Rectal smooth muscle tissue (tissue), 1 donor: ENCODE measurements around the gene ANKHD1.
"Not testable (repeated sequence)": the region's sequence is repeated elsewhere in the genome, so short reads cannot be mapped to it uniquely, and the experiment has no call there.

Experiments
- H3K27ac ChIP-seq: one replicate; pipeline ENCODE4 v1.7.0; 2013; ENCODE audit warnings: low read depth, low read length, inconsistent platforms
- H3K27me3 ChIP-seq: one replicate; pipeline ENCODE4 v1.7.0; 2013; ENCODE audit warnings: low read length; ENCODE audit not compliant: control insufficient read depth, insufficient read depth
- H3K36me3 ChIP-seq: one replicate; pipeline ENCODE4 v1.7.0; 2013; ENCODE audit warnings: low read length; ENCODE audit not compliant: control insufficient read depth, insufficient read depth
- H3K4me1 ChIP-seq: one replicate; pipeline ENCODE4 v1.7.0; 2013; ENCODE audit warnings: low read length; ENCODE audit not compliant: control insufficient read depth, insufficient read depth
- H3K4me3 ChIP-seq: one replicate; pipeline ENCODE4 v1.7.0; 2013; ENCODE audit warnings: low read length
- H3K9ac ChIP-seq: one replicate; pipeline ENCODE4 v1.7.0; 2013; ENCODE audit warnings: low read length

The ANKHD1 gene

DNA sequence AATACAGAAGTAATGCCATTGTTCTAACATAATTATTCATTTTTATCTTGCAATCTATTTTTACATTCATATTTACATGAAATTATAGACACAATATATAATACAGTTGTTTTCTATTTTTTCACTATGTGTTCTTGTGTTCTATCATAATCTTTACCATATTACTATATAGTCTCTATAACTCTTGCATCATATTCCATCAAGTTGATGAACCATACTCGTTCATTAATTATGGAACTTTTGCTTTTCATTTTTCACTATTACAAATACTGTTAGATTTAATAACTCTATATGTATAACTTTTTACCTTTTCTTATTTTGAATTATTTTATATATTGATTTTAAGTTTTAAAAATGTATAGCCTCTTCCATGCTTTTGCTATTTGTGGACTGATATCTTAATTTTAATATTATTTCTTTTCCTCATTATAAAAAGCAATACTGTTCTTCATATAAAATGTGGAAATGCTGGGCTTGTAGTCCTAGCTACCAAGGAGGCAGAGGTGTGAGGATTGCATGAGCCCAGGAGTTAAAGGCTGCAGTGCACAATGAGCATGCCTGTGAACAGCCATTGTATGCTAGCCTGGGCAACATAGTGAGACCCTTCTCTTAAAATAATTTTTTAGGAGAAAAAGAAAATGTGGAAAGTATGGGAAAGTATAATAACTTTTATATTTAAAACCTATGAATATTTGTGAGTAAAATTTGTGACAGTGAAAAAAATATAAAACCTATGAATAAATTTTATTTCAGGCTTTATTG is 65.5 kb downstream of the ANKHD1 start:
- no peak overlapping the region for H3K4me3 ChIP-seq
- no peaks in the 10 kb centered on the region for H3K27me3 ChIP-seq
- no peaks in the 10 kb centered on the region for H3K4me1 ChIP-seq
- H3K27ac ChIP-seq, result no peak overlapping the region
- H3K36me3 ChIP-seq, result peaks cover 2% of the 10 kb centered on the region
- H3K9ac ChIP-seq, result no peak overlapping the region

DNA sequence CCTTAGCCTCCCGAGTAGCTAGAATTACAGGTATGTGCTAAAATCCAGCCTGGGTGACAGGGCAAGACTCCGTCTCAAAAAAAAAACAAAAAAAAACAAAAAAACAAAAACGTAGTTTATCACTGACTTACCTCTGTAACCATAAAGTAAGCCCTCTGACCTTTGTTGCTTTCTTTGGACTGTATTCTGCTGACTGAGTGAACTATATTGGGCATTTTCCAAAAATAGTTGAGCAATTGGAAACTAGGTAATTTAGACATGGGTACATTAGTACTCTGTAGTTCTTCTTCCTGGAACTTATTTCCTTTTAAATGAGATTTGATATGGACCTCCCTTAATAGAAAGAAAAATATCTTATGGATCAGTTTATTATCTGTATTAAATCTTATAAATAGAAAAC is 66.6 kb downstream of the ANKHD1 start:
- Histone ChIP-seq H3K9ac (no peak overlapping the region), H3K27me3 (no peaks in the 10 kb centered on the region), H3K4me1 (no peaks in the 10 kb centered on the region), H3K4me3 (no peak overlapping the region), H3K36me3 (peaks cover 3% of the 10 kb centered on the region), H3K27ac (no peak overlapping the region)

DNA sequence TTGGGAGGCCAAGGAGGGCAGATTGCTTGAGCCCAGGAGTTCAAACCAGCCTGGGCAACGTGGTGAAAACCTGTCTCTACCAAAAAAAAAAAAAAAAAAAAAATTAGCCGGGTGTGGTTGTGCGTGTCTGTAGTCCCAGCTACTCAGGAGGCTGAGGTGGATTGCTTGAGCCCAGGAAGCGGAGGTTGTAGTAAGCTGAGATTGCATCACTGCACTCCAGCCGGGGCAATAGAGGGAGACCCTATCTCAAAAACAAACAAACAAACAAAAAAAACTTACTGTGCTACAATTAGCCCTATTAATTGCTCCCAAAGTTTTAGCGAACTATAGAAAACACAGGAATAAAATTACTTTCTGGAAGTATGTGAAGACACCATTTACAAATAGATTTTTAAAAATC is 67.6 kb downstream of the ANKHD1 start:
- Histone ChIP-seq H3K9ac (no peak overlapping the region), H3K4me3 (no peak overlapping the region), H3K27ac (no peak overlapping the region), H3K4me1 (no peaks in the 10 kb centered on the region), H3K36me3 (peaks cover 3% of the 10 kb centered on the region), H3K27me3 (no peaks in the 10 kb centered on the region)

DNA sequence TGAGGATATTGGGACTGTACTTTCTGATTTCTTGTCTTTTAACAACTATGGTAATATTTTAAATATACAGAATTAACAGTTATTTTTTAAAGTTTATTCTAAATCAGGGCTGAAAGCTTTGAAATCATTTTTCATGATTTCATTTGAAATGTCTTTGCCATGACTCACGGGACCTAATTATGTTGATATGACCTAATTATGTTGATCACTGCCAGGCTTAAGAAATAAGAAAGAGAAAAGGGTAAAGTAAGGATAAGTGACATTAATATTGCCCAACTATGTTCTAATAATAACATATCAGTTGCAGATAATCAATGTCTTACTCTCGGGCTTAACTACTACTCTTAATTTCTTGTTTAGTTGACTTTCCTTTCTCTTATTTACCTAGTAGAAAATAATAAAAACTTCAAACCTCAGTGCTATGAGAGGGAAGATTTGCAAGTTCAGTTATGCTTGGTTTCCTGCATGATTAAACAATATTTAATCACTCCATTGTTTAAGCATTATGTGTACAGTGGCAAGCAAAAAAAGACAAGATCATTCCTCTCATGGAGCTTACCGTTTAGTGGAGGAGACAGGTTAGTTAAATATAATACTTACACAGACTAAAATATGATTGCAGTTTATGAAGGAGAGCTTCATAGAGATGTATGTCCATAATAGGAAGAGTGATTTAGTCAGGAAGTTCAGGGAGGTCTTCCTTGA is 78.8 kb downstream of the ANKHD1 start:
- H3K27ac ChIP-seq, result no peak overlapping the region
- H3K9ac ChIP-seq, result no peak overlapping the region
- H3K36me3 ChIP-seq, result peaks cover 5% of the 10 kb centered on the region
- no peaks in the 10 kb centered on the region for H3K4me1 ChIP-seq
- no peaks in the 10 kb centered on the region for H3K27me3 ChIP-seq
- H3K4me3 ChIP-seq, result no peak overlapping the region

DNA sequence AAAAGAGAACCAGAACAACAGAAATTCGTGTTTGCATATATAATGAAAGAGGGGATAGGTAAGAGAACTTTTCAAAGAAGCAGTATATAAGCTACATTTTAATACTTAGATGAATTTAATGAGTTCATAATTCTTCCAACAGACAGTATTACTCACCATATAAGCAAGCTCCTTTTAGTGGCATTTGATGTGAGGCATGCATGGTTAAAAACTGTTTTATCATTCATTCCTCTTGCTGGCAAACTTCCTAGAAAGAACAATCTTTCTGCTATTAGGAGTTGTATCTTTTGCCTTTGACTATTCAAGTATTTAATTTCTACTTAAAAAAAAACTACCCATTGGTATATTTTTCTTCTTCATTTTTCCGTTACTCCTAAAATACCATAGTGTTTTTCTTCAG is 80.1 kb downstream of the ANKHD1 start:
- no peak overlapping the region for H3K9ac ChIP-seq
- no peak overlapping the region for H3K4me3 ChIP-seq
- peaks cover 9% of the 10 kb centered on the region for H3K36me3 ChIP-seq
- no peak overlapping the region for H3K27ac ChIP-seq
- H3K4me1 ChIP-seq, result no peaks in the 10 kb centered on the region
- H3K27me3 ChIP-seq, result no peaks in the 10 kb centered on the region

DNA sequence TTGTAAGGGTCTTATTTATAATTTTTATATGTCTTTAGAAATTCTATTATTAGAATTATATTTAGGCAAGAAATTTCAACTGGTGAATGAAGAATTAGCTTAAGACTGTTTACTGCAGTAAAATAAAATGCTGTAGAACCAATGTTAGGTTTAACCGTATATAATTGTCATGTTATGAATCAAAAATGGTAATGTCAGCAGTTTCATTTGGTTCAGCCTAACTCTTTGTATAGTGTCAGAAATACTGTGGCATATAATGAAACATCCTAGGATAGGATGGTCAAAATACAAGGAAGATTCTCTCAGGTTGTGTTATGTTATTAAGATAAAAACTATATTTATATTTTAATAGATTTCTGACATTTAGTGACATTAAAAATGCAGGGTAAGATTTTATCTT is 81.4 kb downstream of the ANKHD1 start:
- Histone ChIP-seq H3K4me3 (no peak overlapping the region), H3K9ac (no peak overlapping the region), H3K36me3 (peaks cover 13% of the 10 kb centered on the region), H3K27ac (no peak overlapping the region), H3K4me1 (no peaks in the 10 kb centered on the region), H3K27me3 (no peaks in the 10 kb centered on the region)

DNA sequence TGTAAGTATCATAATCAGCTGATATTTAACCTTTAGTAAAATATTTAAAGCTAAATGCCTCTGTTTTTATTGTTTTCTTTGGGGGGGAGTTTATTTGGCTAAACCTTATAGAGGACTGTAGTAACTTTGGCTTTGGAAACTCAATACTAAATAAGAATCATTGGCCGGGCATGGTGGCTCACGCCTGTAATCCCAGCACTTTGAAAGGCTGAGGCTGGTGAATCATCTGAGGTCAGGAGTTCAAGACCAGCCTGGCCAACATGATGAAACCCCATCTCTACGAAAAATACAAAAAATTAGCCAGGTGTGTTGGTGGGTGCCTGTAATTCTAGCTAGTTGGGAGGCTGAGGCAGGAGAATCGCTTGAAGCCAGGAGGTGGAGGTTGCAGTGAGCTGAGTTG is 86.5 kb downstream of the ANKHD1 start:
- not testable (repeated sequence) for H3K4me3 ChIP-seq, H3K27me3 ChIP-seq
- H3K36me3 ChIP-seq, result peaks cover 13% of the 10 kb centered on the region

DNA sequence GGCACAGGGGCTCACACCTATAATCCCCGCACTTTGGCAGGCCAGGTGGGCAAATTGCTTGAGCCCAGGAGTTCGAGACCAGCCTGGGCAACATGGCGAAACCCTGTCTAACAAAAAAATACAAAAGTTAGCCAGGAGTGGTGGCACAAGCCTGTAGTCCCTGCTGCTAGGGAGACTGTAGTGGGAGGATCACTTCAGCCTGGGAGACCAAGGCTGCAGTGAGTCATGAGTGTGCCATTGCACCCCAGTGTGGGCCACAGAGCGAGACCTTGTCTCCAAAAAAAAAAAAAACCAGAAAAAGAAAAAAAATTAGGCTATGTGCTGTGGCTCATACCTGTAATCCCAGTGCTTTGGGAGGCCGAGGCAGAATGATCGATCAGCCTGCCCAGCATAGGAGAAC is 87.3 kb downstream of the ANKHD1 start:
- Histone ChIP-seq H3K4me3 (no peak overlapping the region), H3K36me3 (peaks cover 13% of the 10 kb centered on the region), H3K27ac (no peak overlapping the region), H3K9ac (no peak overlapping the region), H3K27me3 (no peaks in the 10 kb centered on the region), H3K4me1 (no peaks in the 10 kb centered on the region)

More for the DNA sequence above, 86.5 kb downstream of the ANKHD1 start:
- H3K9ac ChIP-seq, H3K4me1 ChIP-seq, H3K27ac ChIP-seq: not testable (repeated sequence)

DNA sequence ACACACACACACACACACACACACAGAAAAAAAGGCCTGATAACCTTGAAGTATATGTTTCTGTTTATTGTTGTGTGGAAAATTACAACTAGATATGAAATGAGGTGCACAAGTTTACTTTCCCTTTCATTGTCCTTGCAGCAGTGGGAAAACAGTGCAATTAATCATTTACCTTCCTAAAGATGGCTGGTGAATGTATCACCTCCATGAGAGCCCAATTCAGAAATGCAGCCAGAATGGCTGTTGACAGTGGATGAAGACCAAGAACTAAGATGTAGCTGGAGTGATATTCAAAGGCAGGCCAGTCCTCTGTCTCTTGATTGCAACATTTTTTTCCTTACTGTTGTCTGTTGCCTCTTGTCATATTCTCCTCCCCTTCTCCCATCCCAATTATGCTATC is 96.3 kb downstream of the ANKHD1 start:
- Histone ChIP-seq H3K4me3 (no peak overlapping the region), H3K27me3 (no peaks in the 10 kb centered on the region), H3K36me3 (peaks cover 5% of the 10 kb centered on the region), H3K27ac (no peak overlapping the region), H3K4me1 (no peaks in the 10 kb centered on the region), H3K9ac (no peak overlapping the region)

DNA sequence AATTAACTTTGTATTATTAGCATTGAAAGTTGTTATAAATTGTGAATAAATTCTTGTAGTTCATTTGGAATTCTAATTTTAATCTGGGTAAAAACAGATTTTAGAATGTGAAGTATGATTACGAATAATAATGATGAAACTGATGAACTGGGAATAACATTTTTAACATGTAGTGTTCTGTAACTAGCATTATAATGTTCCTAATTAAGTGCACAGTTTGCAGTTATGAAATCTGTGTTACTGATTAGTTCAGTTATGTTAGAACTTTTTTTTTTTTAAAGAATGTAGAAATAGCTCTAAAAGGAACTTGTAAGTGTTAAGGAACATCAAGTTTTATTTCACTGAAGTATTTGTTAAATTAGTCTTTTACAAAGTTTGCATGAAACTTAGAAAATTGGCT is 97.0 kb downstream of the ANKHD1 start:
- H3K27me3 ChIP-seq, result no peaks in the 10 kb centered on the region
- peaks cover 5% of the 10 kb centered on the region for H3K36me3 ChIP-seq
- no peak overlapping the region for H3K4me3 ChIP-seq
- H3K4me1 ChIP-seq, result no peaks in the 10 kb centered on the region
- no peak overlapping the region for H3K9ac ChIP-seq
- no peak overlapping the region for H3K27ac ChIP-seq

DNA sequence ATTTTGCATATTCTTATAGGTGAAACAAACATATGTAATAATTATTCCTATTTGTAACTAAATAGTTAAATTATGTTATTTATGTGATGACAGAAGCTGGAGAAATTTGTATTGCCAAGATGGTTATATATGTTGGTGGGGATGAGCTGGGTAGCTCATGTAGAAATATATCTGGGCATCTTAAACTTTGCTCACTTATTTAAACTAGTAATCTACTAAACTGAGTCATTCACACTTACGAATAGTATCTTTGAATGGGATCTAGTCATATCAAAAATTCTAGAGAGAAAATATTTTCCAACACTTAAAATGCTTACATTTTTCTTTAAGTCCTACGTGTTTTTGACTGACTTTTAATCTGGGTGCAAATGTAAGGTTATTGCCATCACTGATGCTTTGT is 101.2 kb downstream of the ANKHD1 start:
- no peaks in the 10 kb centered on the region for H3K27me3 ChIP-seq
- no peaks in the 10 kb centered on the region for H3K4me1 ChIP-seq
- peaks cover 12% of the 10 kb centered on the region for H3K36me3 ChIP-seq
- H3K27ac ChIP-seq, result no peak overlapping the region
- no peak overlapping the region for H3K4me3 ChIP-seq
- H3K9ac ChIP-seq, result no peak overlapping the region

DNA sequence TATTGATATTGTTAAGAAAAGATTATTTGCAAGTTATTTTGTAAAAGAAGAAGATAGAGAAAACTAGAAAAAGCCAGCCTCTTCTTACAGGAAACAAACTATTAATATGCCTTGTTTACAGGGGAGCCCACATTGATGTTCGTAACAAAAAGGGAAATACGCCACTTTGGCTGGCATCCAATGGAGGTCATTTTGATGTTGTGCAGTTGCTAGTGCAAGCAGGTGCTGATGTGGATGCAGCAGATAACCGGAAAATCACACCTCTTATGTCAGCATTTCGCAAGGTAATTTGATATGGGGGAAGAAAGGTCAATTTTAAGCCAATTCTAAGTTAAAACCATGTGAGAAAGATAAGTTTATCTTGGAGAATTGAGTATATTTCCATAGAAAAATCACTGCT is 108.3 kb downstream of the ANKHD1 start:
- H3K27me3 ChIP-seq, result no peaks in the 10 kb centered on the region
- no peaks in the 10 kb centered on the region for H3K4me1 ChIP-seq
- H3K27ac ChIP-seq, result no peak overlapping the region
- no peak overlapping the region for H3K4me3 ChIP-seq
- H3K36me3 ChIP-seq, result peaks cover 26% of the 10 kb centered on the region
- H3K9ac ChIP-seq, result no peak overlapping the region

DNA sequence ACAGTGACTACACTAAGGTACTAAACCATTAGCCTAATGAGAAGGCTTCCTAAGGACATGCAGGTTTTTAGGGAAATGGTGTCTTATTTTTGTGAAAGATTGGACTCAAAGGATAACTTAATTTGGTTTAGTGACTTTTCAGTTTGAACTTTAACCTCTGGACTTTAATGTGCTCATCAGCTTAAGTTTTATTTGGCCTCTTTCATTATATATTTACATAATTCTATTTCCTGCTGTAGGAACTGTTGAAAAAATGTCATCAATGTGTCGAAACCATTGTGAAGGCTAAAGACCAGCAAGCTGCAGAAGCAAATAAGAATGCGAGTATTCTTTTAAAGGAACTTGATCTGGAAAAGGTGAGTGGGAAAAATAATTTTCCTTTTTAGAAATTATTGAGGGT is 111.5 kb downstream of the ANKHD1 start:
- H3K9ac ChIP-seq, result no peak overlapping the region
- peaks cover 14% of the 10 kb centered on the region for H3K36me3 ChIP-seq
- no peak overlapping the region for H3K27ac ChIP-seq
- no peak overlapping the region for H3K4me3 ChIP-seq
- no peaks in the 10 kb centered on the region for H3K27me3 ChIP-seq
- H3K4me1 ChIP-seq, result no peaks in the 10 kb centered on the region
